PC-9 (cell line): Measurements from ENCODE around the gene LOX.

ENCODE experiments used
- CTCF ChIP-seq: fragments of 200-600 bp; sonication (generic); conservative IDR thresholded peaks from 2 replicates; pipeline ENCODE4 v1.6.1; 2017; ENCODE audit warnings: mixed run types, antibody characterized with exemption, mild to moderate bottlenecking, moderate library complexity
- EZH2 ChIP-seq: fragments of 200-600 bp; sonication (generic); IDR thresholded peaks from 2 replicates; pipeline ENCODE4 v1.8.0; 2017; ENCODE audit warnings: antibody characterized with exemption, low read depth

- TF ChIP-seq EZH2 (no peak), CTCF (no peak)
These were observed 32.9 kb upstream of the LOX start for GRCh38 chr5:122110987-122111386.
